ENCODE results near the gene RHBDL1. TPM values are rescaled to one million over a fixed set of nuclear protein-coding genes. Genes with fewer than 3 reads are reported as not detected.

RHBDL1 gene
- total and polyA plus RNA-seq, 2 of the 8 experiments (the other 6 are each of a cell fraction or from before 2014, with no cell fraction given): 4.0 to 8.1 TPM

DNA sequence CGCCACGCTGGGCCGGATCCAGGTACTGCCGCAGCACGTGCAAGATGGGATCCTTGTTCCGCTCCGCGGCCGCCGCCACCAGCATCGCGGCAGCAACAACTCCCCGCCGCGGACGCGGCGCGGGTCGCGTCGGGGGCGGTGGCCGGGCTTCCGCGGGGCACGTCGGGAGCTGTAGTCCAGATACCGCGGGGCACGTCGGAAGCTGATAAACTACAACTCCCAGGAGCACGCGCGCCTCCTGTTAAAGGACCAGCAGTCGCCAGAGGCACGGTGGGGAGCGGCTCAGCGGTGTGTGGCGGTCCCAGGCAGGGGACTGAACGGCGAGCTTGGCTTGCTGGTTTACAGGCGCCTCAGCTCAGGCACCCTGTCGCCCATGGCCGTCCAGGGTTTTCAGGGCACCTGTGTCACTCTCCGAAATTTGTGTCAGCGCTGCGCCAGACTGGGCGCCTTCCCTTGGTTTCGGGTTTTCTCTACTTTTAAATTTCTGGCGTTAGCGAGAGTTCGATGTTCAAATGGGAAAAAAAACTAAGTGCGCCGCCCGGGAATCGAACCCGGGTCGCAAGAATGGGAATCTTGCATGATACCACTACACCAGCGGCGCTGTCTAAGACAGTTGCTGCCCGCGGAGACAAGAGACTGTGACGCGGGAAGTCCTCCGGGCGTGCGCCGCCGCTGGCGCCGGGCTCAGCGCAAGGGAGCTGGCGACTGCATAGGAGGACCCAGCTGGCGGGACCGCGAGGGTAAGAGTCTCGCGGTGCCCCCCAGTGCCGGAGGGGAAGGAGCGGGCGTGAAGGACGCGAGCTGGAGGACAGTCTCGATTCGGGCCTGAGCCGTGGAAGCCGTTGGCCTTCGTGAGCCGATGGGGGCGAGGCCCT, 39.0 kb upstream of the RHBDL1 start, which contains the start of gene METTL26 (continued):
- TF ChIP-seq KDM4A (IDR thresholded peaks at IDR 0.05; ENCODE audit: low read depth, low read length, severe bottlenecking) (peak; percentile 70), EZH2 (IDR thresholded peaks at IDR 0.05; ENCODE audit: low read depth, low read length, severe bottlenecking) (no peak), POU5F1 (IDR thresholded peaks at IDR 0.05; ENCODE audit: low read depth, low read length) (no peak; the same call in 1 of the 2 replicates), EGR1 (IDR thresholded peaks at IDR 0.05; ENCODE audit: borderline replicate concordance, low read depth, low read length) (peak; percentile 39; the same call in 1 of the 2 replicates), GABPA (IDR thresholded peaks at IDR 0.05; ENCODE audit: borderline replicate concordance, insufficient read depth, low read length) (peak; percentile 61; the same call in 1 of the 2 replicates), BCL11A (IDR thresholded peaks at IDR 0.05; ENCODE audit: low read depth in 2 of 2, low read length in 2 of 2) (no peak)
- TF ChIP-seq, protein P1, sequence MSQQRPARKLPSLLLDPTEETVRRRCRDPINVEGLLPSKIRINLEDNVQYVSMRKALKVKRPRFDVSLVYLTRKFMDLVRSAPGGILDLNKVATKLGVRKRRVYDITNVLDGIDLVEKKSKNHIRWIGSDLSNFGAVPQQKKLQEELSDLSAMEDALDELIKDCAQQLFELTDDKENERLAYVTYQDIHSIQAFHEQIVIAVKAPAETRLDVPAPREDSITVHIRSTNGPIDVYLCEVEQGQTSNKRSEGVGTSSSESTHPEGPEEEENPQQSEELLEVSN (IDR thresholded peaks at IDR 0.05): no peak; the same call in 1 of the 2 replicates
